ENCODE measurements around the gene CHDH.

The CHDH gene

GRCh38 chr3:53823026-53823955 is 22.9 kb downstream of the CHDH start:
- DNase-seq: no peak

GRCh38 chr3:53822331-53822741 is 23.9 kb downstream of the CHDH start:
- no peak for DNase-seq

DNA sequence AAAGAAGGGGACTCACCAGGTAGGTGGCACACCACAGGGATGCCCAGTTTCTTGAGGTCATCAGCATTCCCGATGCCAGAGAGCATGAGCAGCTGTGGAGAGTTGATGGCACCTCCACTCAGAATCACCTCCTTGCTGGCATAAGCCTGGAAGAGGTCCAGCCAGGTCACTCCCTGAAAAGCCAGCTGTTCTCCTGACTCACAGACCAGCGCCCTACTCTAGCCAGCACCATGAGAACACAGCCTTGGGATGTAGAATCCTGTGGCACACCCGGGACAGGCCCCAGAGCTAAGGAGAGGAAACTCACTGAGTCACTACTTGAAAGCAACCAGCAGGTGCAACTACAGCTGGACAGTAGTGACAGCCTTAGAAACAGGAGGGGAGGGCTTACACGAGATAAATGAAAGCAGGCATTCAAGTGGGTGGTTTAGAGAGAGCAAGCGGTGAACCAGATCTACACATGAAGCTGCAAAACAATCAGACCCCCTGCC is 24.5 kb downstream of the CHDH start:
- no peak for DNase-seq

DNA sequence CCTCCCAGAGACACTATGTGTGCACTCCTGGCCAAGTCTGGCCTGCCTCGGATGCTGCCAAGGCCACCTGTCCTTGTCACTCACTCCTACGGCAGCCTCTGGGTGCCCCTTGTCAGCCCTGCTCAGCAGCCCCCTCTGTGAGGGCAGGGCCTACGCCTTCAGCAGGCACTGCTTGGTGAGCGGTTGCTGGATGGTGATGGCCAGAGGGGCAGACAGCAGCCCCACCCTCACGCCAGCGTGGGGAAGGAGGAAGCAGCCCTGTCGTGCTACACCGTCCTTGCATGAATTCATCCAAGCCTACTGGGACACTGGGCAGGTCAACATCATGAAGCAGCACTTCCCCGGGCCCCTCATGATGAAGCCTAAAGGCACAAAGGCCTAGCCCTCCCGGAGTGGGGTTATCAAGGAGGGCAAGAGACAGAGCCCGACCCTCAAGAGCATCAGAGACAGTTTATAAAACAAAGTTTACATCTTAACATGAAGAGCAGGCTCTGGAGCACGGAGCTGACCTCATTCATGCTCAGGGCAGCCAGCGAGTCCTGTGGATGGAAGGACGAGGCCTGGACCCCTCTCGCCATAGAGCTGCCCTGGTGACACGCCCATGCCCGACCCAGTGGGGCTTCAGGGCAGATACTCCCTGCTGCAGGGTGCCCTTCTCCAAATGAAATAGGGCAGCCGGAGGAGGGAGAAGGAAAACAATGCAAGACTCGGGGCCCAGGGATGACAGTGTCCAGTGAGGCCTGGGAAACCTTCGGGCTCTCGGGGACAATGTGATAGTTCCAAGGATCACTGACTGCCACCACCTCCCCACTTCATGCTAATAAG is 25.3 kb downstream of the CHDH start:
- DNase-seq: no peak

- no peak for DNase-seq
These were observed 26.1 kb downstream of the CHDH start for GRCh38 chr3:53820084-53820483.

GRCh38 chr3:53819163-53819868 is 26.9 kb downstream of the CHDH start:
- DNase-seq: no peak

DNA sequence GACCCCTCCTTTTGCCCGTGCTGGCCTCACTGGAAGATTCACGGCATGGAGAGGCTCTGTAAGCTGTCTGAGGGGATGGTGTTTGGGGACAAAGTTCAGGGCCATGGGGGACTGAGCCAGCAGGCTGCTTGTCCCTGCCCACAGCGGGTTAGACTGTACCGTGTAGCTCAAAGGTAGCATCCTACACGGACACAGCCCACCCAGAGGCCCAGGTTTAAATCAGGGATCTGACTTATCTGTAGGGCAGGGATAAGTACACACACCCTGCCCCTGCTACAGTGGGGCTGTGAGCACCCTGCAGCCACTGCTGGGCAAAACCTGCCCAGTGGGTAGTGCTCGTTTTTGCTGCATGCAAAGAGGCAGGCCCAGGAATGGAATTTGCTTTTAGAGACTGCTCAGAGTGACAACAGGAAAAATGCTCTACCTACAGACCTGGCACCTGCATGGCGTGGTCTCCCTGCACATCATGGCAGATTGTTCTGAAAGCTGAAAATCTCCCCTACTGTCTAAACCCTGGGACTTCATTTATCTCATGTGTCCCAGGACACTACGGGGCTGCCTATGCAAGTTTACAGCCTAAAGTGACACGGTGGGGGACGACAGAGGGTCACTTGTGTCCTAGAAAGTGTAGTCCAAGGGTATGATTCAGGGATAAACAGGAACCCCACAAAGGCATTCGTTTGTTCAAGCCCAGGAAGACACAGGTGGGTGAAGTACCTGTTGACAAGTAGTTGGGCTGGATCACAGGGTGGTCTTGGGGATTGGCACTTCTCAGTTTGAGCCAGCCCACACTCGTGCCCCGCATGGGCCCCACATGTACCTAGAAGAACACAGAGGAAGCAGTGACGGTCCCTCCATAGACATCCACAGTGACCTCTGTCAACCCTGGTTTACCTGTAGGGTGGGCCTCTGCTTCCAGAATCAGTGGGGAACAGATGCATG is 27.7 kb downstream of the CHDH start:
- no peak for DNase-seq

DNA sequence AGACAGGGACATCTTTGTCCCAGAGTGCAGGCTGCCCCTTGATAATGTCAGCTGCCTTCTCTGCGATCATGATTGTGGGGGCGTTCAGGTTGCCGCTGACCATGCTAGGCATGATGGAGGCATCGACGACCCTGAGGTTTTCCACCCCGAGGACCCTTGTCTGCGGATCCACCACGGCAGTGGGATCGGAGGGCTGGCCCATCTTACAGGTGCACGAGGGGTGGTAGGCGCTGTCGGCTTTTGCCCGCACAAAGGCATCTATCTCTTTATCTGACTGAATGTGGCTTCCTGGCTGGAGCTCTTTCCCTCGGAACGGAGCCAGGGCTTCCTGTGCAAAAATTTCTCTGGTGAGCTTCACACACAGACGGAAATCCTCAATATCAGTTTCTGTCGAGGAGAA is 28.4 kb downstream of the CHDH start:
- no peak for DNase-seq

- no peak for DNase-seq
These were observed 29.0 kb downstream of the CHDH start for GRCh38 chr3:53817211-53817610.

GRCh38 chr3:53816425-53816824 is 29.8 kb downstream of the CHDH start:
- DNase-seq: no peak

- DNase-seq: no peak
These were observed 30.6 kb downstream of the CHDH start for GRCh38 chr3:53815651-53816050.

DNA sequence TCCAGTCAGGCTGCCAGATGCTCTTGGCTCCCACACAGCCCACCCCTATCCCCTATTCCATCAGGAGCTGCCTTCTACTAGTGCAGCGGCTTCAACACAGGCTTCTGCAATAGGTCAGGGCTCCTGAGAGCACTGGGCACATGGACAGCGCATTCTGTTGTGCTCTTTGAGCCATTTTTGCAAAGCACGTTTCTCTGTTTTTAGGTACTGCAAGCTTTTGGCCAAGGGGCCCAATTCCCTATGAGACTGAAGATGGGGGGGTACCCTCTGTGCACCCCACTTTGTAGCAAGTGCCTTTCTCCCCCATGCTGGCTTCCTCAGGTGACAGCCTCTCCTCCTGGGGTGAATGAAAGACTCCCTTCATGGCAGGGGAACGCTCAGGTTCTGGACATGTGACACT is 31.2 kb downstream of the CHDH start:
- no peak for DNase-seq

DNA sequence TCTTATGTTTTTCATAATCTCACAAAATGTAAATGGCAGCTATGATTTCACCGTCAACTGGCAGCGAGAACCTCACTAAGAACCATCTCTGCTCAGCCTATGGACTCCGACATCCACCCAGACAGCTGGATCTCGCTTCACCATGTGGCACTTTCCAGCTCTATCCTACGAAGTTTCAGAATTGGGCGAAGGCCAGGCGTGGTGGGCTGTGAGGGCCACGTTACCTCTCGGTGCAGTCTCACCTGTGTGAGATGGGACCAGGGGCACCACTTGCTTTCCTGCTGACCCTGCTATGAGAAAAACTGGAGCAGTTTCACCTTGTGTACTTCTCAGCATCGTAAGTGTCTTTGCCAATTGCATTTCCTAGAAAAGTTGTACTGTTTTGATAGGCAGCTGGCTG is 32.3 kb downstream of the CHDH start:
- no peak for DNase-seq

GRCh38 chr3:53813229-53813628 is 33.0 kb downstream of the CHDH start:
- no peak for DNase-seq

GRCh38 chr3:53812434-53812833 is 33.8 kb downstream of the CHDH start:
- DNase-seq: no peak

DNA sequence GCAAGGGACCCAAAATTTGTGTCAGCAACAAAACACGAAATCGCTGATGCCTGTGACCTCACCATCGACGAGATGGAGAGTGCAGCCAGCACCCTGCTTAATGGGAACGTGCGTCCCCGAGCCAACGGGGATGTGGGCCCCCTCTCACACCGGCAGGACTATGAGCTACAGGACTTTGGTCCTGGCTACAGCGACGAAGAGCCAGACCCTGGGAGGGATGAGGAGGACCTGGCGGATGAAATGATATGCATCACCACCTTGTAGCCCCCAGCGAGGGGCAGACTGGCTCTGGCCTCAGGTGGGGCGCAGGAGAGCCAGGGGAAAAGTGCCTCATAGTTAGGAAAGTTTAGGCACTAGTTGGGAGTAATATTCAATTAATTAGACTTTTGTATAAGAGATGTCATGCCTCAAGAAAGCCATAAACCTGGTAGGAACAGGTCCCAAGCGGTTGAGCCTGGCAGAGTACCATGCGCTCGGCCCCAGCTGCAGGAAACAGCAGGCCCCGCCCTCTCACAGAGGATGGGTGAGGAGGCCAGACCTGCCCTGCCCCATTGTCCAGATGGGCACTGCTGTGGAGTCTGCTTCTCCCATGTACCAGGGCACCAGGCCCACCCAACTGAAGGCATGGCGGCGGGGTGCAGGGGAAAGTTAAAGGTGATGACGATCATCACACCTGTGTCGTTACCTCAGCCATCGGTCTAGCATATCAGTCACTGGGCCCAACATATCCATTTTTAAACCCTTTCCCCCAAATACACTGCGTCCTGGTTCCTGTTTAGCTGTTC is 34.9 kb downstream of the CHDH start:
- DNase-seq: no peak

DNA sequence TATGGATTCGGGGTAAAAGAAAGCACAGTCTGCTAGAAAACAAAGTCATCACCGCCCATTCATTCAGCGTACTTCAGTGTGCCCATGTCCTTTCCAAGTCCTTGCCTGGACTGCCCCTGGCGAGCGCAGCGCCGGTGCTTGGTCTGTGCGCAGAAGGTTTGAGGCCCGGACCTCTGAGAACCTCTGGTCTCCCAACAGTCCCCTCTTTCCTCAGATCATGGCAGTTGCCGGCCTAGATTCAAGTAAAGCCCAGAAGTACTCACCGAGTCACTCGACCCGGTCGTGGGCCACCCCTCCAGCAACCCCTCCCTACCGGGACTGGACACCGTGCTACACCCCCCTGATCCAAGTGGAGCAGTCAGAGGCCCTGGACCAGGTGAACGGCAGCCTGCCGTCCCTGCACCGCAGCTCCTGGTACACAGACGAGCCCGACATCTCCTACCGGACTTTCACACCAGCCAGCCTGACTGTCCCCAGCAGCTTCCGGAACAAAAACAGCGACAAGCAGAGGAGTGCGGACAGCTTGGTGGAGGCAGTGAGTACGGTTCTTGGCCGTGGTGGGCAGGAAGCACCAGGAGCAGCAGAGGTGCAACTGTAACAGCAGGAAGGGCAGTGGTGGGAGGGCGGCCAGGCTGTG is 36.3 kb downstream of the CHDH start:
- DNase-seq: no peak

- DNase-seq: no peak
These were observed 37.0 kb downstream of the CHDH start for GRCh38 chr3:53809267-53809666.

DNA sequence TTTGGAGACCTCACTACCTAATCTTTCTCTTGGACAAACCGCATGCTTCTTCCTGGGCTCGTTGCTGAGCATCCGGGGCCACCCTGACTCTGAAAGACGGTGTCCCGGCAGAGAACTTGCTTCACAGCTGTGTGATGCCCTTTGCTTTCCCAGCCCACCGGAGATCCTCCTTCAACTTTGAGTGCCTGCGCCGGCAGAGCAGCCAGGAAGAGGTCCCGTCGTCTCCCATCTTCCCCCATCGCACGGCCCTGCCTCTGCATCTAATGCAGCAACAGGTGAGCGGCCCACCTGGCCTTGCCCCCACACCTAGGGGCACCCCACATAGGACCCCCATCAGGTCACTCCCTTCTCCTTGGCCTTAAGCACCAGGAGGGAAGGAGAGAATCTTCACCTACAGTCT is 37.7 kb downstream of the CHDH start:
- no peak for DNase-seq

DNA sequence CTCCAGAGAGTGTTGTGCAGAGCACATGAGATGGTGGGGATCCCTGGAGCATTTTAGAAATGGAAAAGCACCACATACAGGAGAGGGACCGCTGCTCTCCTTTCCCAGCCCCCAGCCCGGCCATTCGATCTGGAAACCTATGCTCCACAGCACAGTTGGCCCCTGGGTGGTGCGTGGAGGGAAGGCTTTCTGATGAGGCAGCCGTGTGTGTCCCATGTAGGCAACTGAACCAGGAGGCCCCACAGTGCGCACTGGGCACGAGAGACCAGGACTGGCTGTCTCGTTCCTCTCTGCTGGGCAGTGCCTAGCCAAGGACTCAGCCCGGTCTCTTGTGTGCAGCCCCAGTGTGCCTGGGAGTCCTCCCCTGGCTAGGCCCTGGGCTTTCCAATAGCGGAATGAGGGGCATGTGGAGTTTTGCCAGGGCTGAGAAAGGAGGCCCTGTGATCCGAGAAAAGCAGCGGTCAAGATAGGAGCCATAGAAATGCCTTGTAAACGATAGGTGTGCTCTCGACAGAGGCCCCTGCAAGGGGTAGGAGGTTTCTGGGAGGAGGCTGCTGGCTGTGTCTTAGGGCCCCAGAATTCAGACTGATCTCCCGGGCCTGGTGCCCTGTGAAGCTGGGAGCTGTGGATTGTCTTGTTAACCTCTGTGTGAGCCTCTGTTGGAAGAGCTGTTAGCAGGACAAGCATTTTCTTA is 39.0 kb downstream of the CHDH start:
- DNase-seq: no peak

All from NCI-H1436 (cell line).